Body of pancreas (tissue), 4 donors: Measurements from ENCODE around the gene ZNF543.

Source experiments
- CTCF ChIP-seq, 7 experiments: fragments of 450-650 bp in 4 of 7; fragments of 200-600 bp in 3 of 7; sonication (generic) in 3 of 7; IDR thresholded peaks; one replicate each; pipeline ENCODE4 v1.5.1; 2016 to 2019; ENCODE audit warnings: antibody characterized with exemption in 7 of 7
- POLR2A ChIP-seq, 3 donors: fragments of 450-650 bp; IDR thresholded peaks; one replicate each; pipeline ENCODE4 v1.6.1; 2016; ENCODE audit warnings: antibody characterized with exemption in 3 of 3, mild to moderate bottlenecking in 2 of 3

DNA sequence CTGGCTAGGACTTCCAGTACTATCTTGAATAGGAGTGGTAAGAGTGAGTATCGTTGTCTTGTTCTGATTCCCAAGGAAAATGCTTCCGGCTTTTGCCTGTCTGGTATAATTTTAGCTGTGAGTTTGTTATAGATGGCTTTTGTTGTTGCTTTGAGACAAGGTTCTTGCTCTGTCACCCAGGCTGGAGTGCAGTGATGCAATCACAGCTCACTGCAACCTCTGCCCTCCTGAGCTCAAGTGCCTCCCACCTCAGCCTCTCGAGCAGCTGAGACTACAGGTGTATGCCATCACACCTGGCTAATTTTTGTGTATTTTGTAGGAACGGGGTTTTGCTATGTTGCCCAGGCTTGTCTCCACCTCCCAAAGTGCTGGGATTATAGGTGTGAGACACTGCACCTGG lies 6.1 kb upstream of the ZNF543 start:
- TF ChIP-seq POLR2A (IDR thresholded peaks at IDR 0.05) (no peak), CTCF (IDR thresholded peaks at IDR 0.05) (no peak)
